Measurements from ENCODE around the gene FN3K. TPM values are rescaled to one million over a fixed set of nuclear protein-coding genes. Genes with fewer than 3 reads are reported as not detected.

FN3K gene
- total RNA-seq, 1 experiment from 2014 or later = 0.03 TPM

DNA sequence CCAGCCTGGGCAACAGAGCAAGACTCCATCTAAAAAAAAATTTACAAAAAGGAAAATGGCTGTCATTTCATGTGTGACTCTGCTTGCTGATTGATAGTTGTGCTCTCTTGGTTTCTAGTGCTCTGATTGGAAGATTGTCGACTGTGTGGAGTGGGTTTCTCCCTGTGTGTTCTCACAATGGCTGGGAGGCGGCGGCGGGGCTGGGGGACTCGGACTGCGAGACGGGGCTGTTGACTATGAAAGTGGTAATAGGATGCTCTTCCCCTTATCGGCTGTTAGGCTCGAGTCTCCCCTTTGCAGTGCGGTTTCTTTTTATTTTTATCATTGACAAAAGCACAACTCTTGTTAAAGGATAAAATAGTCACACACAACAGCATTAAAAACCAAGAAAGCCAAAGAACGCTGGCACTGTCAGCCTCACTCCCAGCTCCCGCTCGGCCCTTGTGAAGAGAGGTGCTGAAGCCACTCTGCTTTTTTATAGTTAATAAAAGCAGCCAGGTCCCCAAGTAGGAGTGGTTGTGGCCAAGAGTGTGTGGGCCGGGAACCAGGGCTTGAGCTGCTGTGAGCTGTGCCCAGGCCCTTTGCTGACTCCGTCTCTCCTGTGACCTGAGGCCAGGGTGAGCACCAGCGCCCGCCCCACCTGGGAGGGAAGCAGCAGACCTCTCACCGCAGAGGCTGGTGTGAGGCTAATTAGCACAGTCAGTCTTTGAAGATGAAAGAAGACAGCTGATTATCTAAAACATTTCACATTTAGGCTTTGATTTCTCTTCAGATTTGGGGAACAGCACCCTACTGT is 53.0 kb downstream of the FN3K start:
- DNase-seq (ENCODE audit: low spot score) = no peak
- in situ Hi-C loops (cut with HindIII; ENCODE audit: low sequenced_read_pairs) = no loop called here

GRCh38 chr17:82789051-82789592 is 53.7 kb downstream of the FN3K start:
- no peak for DNase-seq (ENCODE audit: low spot score)
- in situ Hi-C loops (cut with HindIII; ENCODE audit: low sequenced_read_pairs) = no loop called here

DNA sequence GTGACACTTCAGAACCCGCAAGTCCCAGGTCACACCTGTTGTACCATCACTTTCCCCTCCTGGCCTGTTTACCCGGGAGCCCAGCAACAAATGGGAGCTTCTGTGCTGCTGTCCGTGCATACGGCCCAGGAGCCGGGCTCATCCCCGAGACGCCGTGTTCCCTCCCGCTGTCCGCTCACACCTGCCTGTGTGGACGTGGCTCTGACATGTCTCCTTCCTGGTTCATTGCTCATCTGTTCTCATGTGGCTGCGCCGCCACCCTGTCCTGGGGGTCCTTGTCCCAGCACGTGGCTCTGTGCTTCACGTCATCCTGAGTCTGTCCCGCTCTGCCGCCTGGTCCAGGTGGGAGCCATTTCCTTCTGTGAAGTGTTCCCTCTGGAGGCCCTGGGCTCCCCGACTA is 54.4 kb downstream of the FN3K start:
- in situ Hi-C loops (cut with HindIII; ENCODE audit: low sequenced_read_pairs) = no loop called here

GRCh38 chr17:82790391-82790790 is 55.0 kb downstream of the FN3K start:
- in situ Hi-C loops (cut with HindIII; ENCODE audit: low sequenced_read_pairs) = no loop called here
- no peak for DNase-seq (ENCODE audit: low spot score)

More for the DNA sequence above, 54.4 kb downstream of the FN3K start:
- DNase-seq (ENCODE audit: low spot score) = no peak

- in situ Hi-C loops (cut with HindIII; ENCODE audit: low sequenced_read_pairs) = no loop called here
- no peak for DNase-seq (ENCODE audit: low spot score)
Measured at GRCh38 chr17:82791532-82791931, 56.1 kb downstream of the FN3K start.

DNA sequence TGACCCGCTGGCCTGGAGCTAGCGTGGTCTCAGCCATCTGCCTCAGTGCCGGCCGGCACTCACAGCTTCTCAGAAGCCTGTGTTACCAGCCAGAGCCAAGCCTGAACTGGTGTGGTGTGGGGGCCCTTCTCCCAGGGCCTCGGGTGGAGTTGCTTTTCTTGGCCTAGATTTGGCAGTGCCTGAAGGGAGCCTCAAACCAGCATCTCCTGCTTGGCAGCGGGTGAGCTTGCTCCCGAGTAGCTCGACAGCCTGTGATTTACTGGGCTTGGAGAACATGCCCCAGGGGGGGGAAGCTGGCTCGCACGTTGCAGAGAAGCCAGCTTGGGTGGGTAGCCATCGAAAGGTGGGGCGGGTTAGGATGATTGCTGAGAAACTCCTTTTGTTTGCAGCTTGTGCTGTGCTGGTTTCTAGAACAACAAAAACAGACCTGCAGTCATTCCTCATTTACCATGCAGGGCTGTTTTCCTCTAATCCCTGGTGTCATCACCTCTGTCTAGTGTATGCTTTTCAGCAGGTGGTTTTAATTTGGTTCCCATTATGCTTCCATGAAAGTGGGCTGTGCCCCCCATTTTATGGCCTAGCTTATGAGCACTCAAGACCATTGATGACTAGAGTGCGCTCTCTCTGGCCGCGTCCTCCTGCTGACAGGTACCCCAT is 58.7 kb downstream of the FN3K start:
- DNase-seq (ENCODE audit: low spot score) = peak; percentile 75
- in situ Hi-C loops (cut with HindIII; ENCODE audit: low sequenced_read_pairs) = no loop called here

DNA sequence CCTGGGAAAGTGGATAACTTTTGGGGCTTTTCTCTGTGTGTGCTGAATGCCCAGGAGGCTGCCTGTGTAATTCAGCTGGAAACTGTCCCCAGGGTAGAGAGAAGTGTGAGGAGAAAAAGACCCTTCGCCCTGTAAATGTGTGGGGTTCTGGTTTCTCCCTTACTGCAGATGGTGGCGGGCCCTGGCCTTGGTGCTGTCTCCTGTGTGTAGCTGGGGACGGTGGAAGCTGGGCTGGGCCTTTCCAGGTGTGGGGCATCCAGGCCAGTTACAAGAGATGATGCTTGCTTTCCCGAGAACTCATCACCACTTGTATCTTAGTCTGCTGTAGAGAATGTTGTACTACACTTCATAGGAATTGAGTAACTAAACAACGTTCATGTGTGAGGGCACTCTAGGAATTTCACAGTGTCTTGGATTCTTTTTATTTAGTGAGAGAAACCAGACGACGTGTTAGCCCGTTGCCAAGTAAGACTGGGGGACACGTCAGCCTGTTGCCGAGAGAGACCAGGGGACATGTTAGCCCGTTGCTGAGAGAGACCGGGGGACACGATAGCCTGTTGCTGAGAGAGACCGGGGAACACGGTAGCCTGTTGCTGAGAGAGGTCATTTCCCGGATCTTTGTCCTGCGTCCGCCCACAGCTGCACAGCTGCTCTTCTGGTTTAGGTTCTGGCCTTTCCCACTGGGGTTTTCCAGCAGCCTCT is 59.5 kb downstream of the FN3K start:
- DNase-seq (ENCODE audit: low spot score) = no peak
- in situ Hi-C loops (cut with HindIII; ENCODE audit: low sequenced_read_pairs) = no loop called here

DNA sequence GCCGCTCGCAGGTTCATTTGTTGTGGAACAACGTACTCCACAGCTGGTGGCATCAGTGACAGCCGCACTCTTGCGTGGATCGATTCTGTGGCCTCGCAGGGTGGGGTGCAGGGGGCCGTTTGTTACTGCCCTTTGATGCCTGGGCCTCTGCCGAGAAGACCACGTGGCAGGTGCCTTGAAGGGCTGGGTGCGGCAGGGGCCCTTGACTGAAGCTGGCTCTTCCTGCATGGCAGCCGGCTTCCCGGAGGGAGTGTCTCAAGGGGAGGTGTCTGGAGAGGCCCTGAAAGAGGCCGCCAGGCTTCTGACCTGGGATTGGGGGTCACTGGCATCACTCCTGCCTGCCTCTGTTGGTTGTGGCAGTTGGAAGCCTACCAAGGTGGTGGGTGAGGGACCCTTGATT is 60.2 kb downstream of the FN3K start:
- in situ Hi-C loops (cut with HindIII; ENCODE audit: low sequenced_read_pairs) = no loop called here
- no peak for DNase-seq (ENCODE audit: low spot score)

GRCh38 chr17:82797061-82797460 is 61.6 kb downstream of the FN3K start:
- no peak for DNase-seq (ENCODE audit: low spot score)
- in situ Hi-C loops (cut with HindIII; ENCODE audit: low sequenced_read_pairs) = no loop called here

- in situ Hi-C loops (cut with HindIII; ENCODE audit: low sequenced_read_pairs) = no loop called here
- DNase-seq (ENCODE audit: low spot score) = no peak
Measured at GRCh38 chr17:82798752-82799151, 63.3 kb downstream of the FN3K start.

DNA sequence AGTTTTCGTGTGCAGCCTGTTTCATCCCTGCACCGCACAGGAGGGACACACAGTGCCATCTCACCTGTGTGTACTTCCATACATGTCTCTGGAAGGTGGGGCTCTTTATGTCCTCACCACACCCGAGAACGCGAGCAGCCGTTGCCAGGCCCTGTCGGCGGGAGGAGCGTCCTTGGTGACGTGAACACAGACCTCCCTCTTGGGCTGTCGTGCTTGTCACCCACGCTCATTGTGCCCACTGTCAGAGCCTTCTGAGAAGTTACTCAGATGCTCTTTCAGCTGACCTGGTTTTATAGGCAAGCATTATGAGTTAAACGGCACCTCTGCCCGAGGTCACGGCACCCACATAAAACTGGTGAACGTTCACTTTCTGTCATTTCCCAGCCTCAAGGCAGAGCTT is 64.2 kb downstream of the FN3K start:
- DNase-seq (ENCODE audit: low spot score) = no peak
- in situ Hi-C loops (cut with HindIII; ENCODE audit: low sequenced_read_pairs) = no loop called here

Other genes starting within 250 kb of the FN3K start
- gene FOXK2, start 215.9 kb upstream of the FN3K start, total RNA-seq (2014; rRNA removed; shearing (Covaris generic)) = 52.8 and 57.7 TPM in 2 replicates
- 109 and 117 TPM in 2 replicates for gene WDR45B, start 87.2 kb upstream of the FN3K start, total RNA-seq (2014; rRNA removed; shearing (Covaris generic))
- gene RAB40B, start 36.9 kb upstream of the FN3K start, total RNA-seq (2014; rRNA removed; shearing (Covaris generic)) = 28.7 and 37.8 TPM in 2 replicates
- 44.4 and 44.8 TPM in 2 replicates for gene FN3KRP, start 18.9 kb upstream of the FN3K start, total RNA-seq (2014; rRNA removed; shearing (Covaris generic))
- 86.4 and 108 TPM in 2 replicates for gene TBCD, start 16.4 kb downstream of the FN3K start, total RNA-seq (2014; rRNA removed; shearing (Covaris generic))
- not detected in 2 replicates for gene ZNF750, start 104.4 kb downstream of the FN3K start, total RNA-seq (2014; rRNA removed; shearing (Covaris generic))